Adrenal gland (tissue), 12 donors: ENCODE data around the gene SLIT3. TPM values are rescaled to one million over a fixed set of nuclear protein-coding genes. Genes with fewer than 3 reads are reported as not detected.
"Not testable (repeated sequence)": the region's sequence is repeated elsewhere in the genome, so short reads cannot be mapped to it uniquely, and the experiment has no call there.

Experiments used
- DNase-seq, 7 donors: peaks; one replicate each; pipeline ENCODE4 v3.0.0-alpha.2; 2019 to 2020
- H3K27ac ChIP-seq, 5 donors: fragments of 200-600 bp; sonication (generic) in 4 of 5; 1 replicate in 3 of 5; 2 replicates in 2 of 5; pipeline versions ENCODE4 v1.5.1 to v1.8.0; 2016 to 2020; ENCODE audit warnings: mild to moderate bottlenecking in 1 of 5
- H3K27me3 ChIP-seq: fragments of 200-600 bp; 2 replicates; pipeline ENCODE4 v1.8.0; 2021
- H3K36me3 ChIP-seq, 2 donors: fragments of 200-600 bp; replicated peaks in 1 of 2; 1 replicate in 1 of 2; 2 replicates in 1 of 2; pipeline versions ENCODE4 v1.5.1 to v1.8.0; 2018 to 2022
- H3K4me1 ChIP-seq, 2 donors: fragments of 200-600 bp; replicated peaks in 1 of 2; 1 replicate in 1 of 2; 2 replicates in 1 of 2; pipeline versions ENCODE4 v1.5.1 to v1.8.0; 2018 to 2021
- H3K4me3 ChIP-seq, 4 donors: fragments of 200-600 bp; sonication (generic) in 3 of 4; one replicate each; pipeline ENCODE4 v1.5.1; 2016 to 2018
- H3K9me3 ChIP-seq, 3 donors: fragments of 200-600 bp; sonication (generic) in 1 of 3; replicated peaks in 1 of 3; 1 replicate in 2 of 3; 2 replicates in 1 of 3; pipeline versions ENCODE4 v1.5.1 to v1.8.0; 2016 to 2021
- POLR2A ChIP-seq, 2 donors: fragments of 450-650 bp; IDR thresholded peaks; one replicate each; pipeline ENCODE4 v1.6.1; 2017; ENCODE audit warnings: antibody characterized with exemption in 2 of 2, mild to moderate bottlenecking in 2 of 2, moderate library complexity in 1 of 2
- WGBS, 4 donors: extraction: QIAGEN DNeasy Blood & Tissue Kit in 2 of 4; methylation state at CpG; one replicate each; pipeline versions ENCODE4 v1.1.5 to v1.1.7; 2013 to 2017; 5-methylcytosine and 5-hydroxymethylcytosine counted together
- intact Hi-C, 2 donors: fragments of 100-400 bp; cut with DNase I; formaldehyde crosslinking; loops; one replicate each; pipeline versions ENCODE4 v1.14.1 to v1.15.0; 2022 to 2023
- polyA plus RNA-seq, 3 donors: library from polyadenylated mRNA; stranded (reverse); fragments of 200-250 nt in 2 of 3; fragments of 350-450 nt in 1 of 3; fragmentation: Illumina TruSeq in 1 of 3; extraction: RNeasy Lipid Tissue Mini Kit (QIAGEN cat#74804) in 1 of 3; gene quantifications; one replicate each; pipeline ENCODE4 v1.2.3, GENCODE V29; 2013 to 2014
- total RNA-seq, 9 donors: library from RNA; depleted of rRNA in 4 of 9; stranded (reverse); fragments of >200 nt in 4 of 9; fragments of 120-200 nt in 1 of 9; fragmentation: NEBNext Ultra II Directional in 1 of 9; extraction: Animal tissue kit (Norgen Biotek cat#: 25700) in 1 of 9; gene quantifications; one replicate each; pipeline versions ENCODE4 v1.1.0 to v1.2.4, GENCODE V29; 2013 to 2023
- TF ChIP-seq, protein P1 (sequence below), 6 experiments: fragments of 450-650 bp in 4 of 6; fragments of 200-600 bp in 2 of 6; sonication (generic) in 1 of 6; IDR thresholded peaks; 1 replicate in 5 of 6; 2 replicates in 1 of 6; pipeline versions ENCODE4 v1.5.1 to v1.8.0; 2016 to 2021; ENCODE audit warnings: antibody characterized with exemption in 6 of 6, mild to moderate bottlenecking in 2 of 6, moderate library complexity in 1 of 6
- donor health status: healthy with polysubstance abuse.
- donor health status: Bipolar disorder and iron deficiency.
- donor health status: DM: yes; HTN: yes; CAD: no.
- donor health status: DM: no; HTN: no; CAD: no.
- donor health status: DM: no; HTN: no; CAD: no.
- donor health status: DM: yes; HTN: yes; CAD: no.

The SLIT3 gene
- total and polyA plus RNA-seq, 12 donors = 10.0 to 94.1 (median 32.8) TPM

DNA sequence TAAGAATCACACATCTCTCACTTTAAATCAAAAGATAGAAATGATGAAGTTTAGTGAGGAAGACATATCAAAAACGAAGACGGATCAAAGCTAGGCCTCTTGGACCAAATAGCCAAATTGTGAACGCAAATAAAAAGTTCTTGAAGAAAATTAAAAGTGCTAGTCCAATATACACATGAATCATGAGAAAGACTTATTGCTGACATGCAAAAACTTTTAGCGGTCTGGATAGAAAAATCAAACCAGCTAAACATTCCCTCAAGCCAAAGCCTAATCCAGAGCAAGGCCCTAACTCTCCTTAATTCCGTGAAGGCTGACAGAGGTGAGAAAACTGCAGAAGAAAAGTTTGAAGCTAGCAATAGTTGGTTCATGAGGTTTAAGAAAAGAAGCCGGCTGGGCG is 557.3 kb downstream of the SLIT3 start:
- DNase-seq = no peak
- intact Hi-C loops = no loop called here
- Histone ChIP-seq H3K27ac (no peak overlapping the region), H3K27me3 (no peaks in the 10 kb centered on the region), H3K9me3 (no peaks in the 10 kb centered on the region), H3K4me3 (no peak overlapping the region), H3K4me1 (peaks cover 0 to 11% of the 10 kb centered on the region in 2 donors), H3K36me3 (peaks cover 0 to 8% of the 10 kb centered on the region in 2 donors)
- TF ChIP-seq POLR2A (IDR thresholded peaks at IDR 0.05) = no peak
- TF ChIP-seq, protein P1, sequence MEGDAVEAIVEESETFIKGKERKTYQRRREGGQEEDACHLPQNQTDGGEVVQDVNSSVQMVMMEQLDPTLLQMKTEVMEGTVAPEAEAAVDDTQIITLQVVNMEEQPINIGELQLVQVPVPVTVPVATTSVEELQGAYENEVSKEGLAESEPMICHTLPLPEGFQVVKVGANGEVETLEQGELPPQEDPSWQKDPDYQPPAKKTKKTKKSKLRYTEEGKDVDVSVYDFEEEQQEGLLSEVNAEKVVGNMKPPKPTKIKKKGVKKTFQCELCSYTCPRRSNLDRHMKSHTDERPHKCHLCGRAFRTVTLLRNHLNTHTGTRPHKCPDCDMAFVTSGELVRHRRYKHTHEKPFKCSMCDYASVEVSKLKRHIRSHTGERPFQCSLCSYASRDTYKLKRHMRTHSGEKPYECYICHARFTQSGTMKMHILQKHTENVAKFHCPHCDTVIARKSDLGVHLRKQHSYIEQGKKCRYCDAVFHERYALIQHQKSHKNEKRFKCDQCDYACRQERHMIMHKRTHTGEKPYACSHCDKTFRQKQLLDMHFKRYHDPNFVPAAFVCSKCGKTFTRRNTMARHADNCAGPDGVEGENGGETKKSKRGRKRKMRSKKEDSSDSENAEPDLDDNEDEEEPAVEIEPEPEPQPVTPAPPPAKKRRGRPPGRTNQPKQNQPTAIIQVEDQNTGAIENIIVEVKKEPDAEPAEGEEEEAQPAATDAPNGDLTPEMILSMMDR (IDR thresholded peaks at IDR 0.05) = no peak
- WGBS, 4 donors = 88 to 92% (median 92%) methylated on average over 7 of the region's 7 CpGs

DNA sequence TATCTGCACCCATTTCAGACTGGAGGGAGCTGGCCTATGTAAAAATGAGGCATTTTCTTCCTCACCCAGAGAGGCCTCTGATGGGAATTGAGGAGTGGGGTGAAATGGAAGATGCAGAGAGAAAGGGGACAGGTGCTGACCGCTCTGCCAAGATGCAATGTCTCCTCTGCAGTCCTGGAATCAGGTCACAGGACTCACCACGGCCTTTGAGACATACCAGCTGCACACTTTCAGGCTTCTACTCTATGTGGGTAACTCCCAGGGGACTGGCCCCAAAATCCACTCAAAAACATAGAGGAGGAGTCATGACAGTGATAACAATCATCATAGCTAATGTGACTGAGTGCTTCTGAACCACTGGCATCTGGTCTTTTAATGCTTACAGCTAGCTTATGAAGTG is 558.6 kb downstream of the SLIT3 start:
- H3K27me3 ChIP-seq, H3K36me3 ChIP-seq, H3K27ac ChIP-seq, H3K9me3 ChIP-seq, intact Hi-C loops, H3K4me3 ChIP-seq: not testable (repeated sequence)
- WGBS, 4 donors = 73 to 92% (median 87%) methylated on average over 2 of the region's 2 CpGs
- peak in 1 of 7 donors; percentile 38 for DNase-seq
- H3K4me1 ChIP-seq = peaks cover 0 to 11% of the 10 kb centered on the region in 2 donors

DNA sequence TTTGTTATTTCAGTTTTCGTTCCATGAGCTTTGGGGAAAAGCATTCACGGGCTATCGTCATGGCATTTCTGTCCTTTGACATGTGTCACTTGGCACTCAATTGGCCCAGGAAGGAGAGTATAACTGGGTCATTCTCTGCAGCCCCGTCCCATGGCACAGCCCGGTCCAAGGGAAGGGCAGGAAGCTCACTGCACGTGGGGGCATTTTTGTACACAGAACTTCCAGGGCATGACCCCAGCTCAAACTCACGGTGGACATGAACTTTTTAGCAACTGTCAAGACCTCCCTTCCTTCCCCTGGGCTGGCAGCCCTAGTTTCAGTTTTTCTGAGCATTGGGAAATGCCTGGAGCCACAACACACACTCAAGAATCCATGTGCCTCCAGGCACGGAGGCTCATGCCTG is 560.1 kb downstream of the SLIT3 start:
- TF ChIP-seq, protein P1 (IDR thresholded peaks at IDR 0.05) = no peak
- TF ChIP-seq POLR2A (IDR thresholded peaks at IDR 0.05) = no peak
- no peaks in the 10 kb centered on the region for H3K27me3 ChIP-seq
- no peaks in the 10 kb centered on the region for H3K9me3 ChIP-seq
- peaks cover 0 to 11% of the 10 kb centered on the region in 2 donors for H3K4me1 ChIP-seq
- peak in 4 of 7 donors; percentile 13 to 64 (median 32) for DNase-seq
- 52 to 62% (median 58%) methylated on average over 7 to 8 of the region's 8 CpGs for WGBS, 4 donors
- H3K36me3 ChIP-seq = no peaks in the 10 kb centered on the region
- H3K4me3 ChIP-seq = no peak overlapping the region
- H3K27ac ChIP-seq = peak overlapping the region in 1 of 5 donors; percentile 55
- intact Hi-C loops = no loop called here

DNA sequence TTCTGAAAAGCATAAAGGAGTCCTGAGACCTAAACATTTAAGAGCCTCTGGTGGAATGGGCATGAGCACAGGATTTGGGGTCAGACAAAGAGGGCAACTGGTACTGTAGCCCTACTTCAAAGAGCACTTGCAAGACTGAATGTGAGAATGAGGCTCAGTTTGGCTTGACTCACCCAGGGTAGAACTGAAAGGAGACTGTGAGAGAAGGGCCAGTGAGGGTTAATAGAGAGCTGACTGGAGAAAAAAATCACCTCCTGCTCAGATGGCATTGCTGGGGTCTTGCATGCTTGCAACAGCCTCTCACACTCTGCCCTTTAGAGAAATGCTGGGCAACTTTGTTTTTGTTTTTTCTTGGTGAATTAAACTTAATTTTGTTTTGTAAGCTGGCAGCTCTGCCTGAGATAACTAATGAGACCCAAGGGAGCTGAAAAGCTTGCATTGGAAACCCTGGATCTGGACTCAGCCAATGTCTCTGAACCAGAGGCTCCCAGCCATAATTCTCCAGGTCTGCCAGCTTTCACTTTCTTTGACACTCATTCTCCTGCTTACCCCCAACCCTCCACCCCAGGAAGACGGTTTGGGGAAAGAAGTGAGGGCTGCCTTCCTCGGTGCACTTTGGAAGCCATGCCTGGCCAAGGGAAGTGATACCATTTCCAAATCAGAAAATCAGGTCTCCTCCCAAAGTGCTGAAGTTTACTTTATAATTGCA is 560.7 kb downstream of the SLIT3 start:
- 38 to 63% (median 50%) methylated on average over 2 of the region's 2 CpGs for WGBS, 4 donors
- intact Hi-C loops = no loop called here
- no peaks in the 10 kb centered on the region for H3K36me3 ChIP-seq
- no peak overlapping the region for H3K4me3 ChIP-seq
- H3K4me1 ChIP-seq = peaks cover 0 to 11% of the 10 kb centered on the region in 2 donors
- no peaks in the 10 kb centered on the region for H3K27me3 ChIP-seq
- H3K27ac ChIP-seq = peak overlapping the region in 1 of 5 donors; percentile 55
- DNase-seq = peak in 1 of 7 donors; percentile 50
- TF ChIP-seq, protein P1 (IDR thresholded peaks at IDR 0.05) = no peak
- TF ChIP-seq POLR2A (IDR thresholded peaks at IDR 0.05) = no peak
- no peaks in the 10 kb centered on the region for H3K9me3 ChIP-seq

DNA sequence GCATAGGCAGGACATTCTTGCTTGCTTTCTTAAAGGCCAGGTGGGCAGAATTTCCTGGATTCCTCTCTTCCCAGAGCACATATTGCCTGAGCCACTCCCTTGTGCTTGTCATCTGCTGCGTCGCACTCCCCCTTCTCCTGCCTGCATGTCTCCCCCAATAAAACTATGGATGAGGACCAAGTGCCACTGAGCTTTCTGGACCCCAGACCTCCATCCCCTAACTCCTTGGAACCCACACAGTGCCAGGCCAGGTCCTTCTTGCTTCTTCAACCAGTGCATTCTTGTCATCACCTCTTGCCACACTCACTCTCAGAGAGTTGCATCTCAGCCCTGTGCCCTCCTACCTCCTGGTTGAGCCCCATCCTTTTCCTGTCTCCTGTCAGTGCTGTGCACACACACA is 563.9 kb downstream of the SLIT3 start:
- intact Hi-C loops = no loop called here
- Histone ChIP-seq H3K27ac (no peak overlapping the region), H3K4me1 (peaks cover 0 to 11% of the 10 kb centered on the region in 2 donors), H3K4me3 (no peak overlapping the region), H3K27me3 (no peaks in the 10 kb centered on the region), H3K9me3 (no peaks in the 10 kb centered on the region), H3K36me3 (no peaks in the 10 kb centered on the region)
- peak in 1 of 7 donors; percentile 27 for DNase-seq
- WGBS, 4 donors = 90 to 100% (median 97%) methylated on average over 2 of the region's 2 CpGs
- no peak for TF ChIP-seq POLR2A (IDR thresholded peaks at IDR 0.05)
- TF ChIP-seq, protein P1 (IDR thresholded peaks at IDR 0.05) = no peak
